AG04449 (cell line): ENCODE results near the gene MMP15.

Experiments
- CTCF ChIA-PET: fragments of 350-600 bp; formaldehyde crosslinking; extraction: SDS; loops from one replicate; lab custom pipeline; 2021; ENCODE audit warnings: antibody characterized with exemption; lab: Yijun Ruan, JAX
- POLR2A ChIA-PET: fragments of 400-600, 350-600 bp; formaldehyde crosslinking; extraction: SDS; loops from one replicate; lab custom pipeline; 2020; ENCODE audit warnings: antibody characterized with exemption, inconsistent platforms; lab: Yijun Ruan, JAX
- DNase-seq: peaks from one replicate; pipeline ENCODE4 v3.0.0-alpha.2; 2010; ENCODE audit warnings: low read depth, low spot score
- H3K4me3 ChIP-seq: 2 replicates; pipeline ENCODE4 v1.5.1; 2011; ENCODE audit warnings: low read depth, mild to moderate bottlenecking, control low read depth, low read length
- CTCF ChIP-seq: IDR thresholded peaks from one replicate; pipeline ENCODE4 v1.5.1; 2011; ENCODE audit warnings: mild to moderate bottlenecking, moderate library complexity, low read length, control low read depth, inconsistent platforms; ENCODE audit not compliant: insufficient read depth; ENCODE audit errors: missing control alignments

MMP15 gene

DNA sequence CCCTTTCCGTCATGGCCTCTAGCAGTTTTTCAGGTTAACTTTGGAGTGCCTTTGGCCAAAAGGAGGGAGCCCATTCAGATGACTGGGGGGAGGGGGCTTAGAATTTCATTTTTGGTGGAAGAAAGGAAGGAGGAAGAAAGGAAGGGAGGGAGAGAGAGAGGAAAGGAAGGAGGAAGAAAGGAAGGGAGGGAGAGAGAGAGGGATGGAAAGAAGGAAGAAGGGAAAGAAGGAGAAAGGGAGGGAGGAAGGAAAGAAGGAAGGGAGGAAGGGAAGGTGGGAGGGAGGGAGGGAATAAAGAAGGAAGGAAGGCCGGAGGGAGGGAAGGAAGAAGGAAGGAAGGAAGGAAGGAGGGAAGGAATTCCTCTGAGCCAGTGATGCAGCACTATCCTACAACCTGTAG, 25.7 kb downstream of the MMP15 start:
- ChIA-PET POLR2A (no interaction called here), CTCF (no interaction called here)
- H3K4me3 ChIP-seq = no peak overlapping the region
- no peak for TF ChIP-seq CTCF
- DNase-seq = no peak

- CTCF ChIA-PET = no interaction called here
- no peak overlapping the region for H3K4me3 ChIP-seq
- POLR2A ChIA-PET = no interaction called here
- TF ChIP-seq CTCF = no peak
- no peak for DNase-seq
Observed at GRCh38 chr16:58051821-58052603, 26.5 kb downstream of the MMP15 start.

GRCh38 chr16:58053682-58054005, 28.1 kb downstream of the MMP15 start:
- no peak for TF ChIP-seq CTCF
- no peak overlapping the region for H3K4me3 ChIP-seq
- POLR2A ChIA-PET = no interaction called here
- DNase-seq = no peak
- CTCF ChIA-PET = no interaction called here

DNA sequence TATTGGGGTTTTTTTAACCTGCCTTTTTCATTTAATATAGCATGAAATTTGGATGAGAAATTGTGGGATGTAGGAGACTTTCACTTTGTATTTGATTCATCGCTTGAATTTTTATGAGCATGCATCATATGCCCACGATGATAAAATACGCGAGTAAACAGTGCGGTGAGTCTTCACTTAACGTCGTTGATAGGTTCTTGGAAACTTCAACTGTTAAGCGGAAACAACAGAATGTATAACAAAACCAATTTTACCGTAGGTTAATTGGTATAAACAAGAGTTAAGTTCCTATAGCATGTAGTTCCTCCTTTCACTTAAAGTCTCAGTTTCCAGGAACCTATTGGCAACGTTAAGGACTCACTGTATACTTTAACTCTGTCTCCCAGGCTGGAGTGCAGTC, 28.7 kb downstream of the MMP15 start:
- no peak for TF ChIP-seq CTCF

GRCh38 chr16:58056580-58056979, 31.0 kb downstream of the MMP15 start:
- no peak for TF ChIP-seq CTCF
- DNase-seq = no peak
- CTCF ChIA-PET = no interaction called here
- POLR2A ChIA-PET = no interaction called here
- H3K4me3 ChIP-seq = no peak overlapping the region

More for the DNA sequence above, 28.7 kb downstream of the MMP15 start:
- ChIA-PET CTCF (no interaction called here), POLR2A (no interaction called here)
- no peak overlapping the region for H3K4me3 ChIP-seq
- DNase-seq = no peak

DNA sequence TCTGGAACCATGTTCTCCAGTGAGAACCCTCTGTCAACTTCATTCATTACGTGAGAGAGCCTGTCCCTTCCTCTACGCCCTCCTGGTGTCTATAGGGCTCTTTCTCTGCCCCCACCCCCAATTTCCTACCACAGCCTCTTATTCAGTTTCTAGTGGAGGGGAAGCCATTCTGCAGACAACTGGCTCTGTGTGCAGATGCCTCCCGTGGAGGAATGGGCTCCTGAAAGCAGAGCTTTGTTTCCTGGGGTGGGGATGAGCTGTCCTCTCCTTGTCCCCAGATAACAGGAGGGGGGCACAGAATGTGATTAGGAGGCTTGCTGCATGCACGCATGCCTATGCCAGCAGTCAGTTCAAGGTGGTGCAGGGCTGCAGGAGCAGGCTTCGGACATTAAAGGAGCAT, 31.6 kb downstream of the MMP15 start:
- no peak for TF ChIP-seq CTCF
- H3K4me3 ChIP-seq = no peak overlapping the region
- ChIA-PET POLR2A (no interaction called here), CTCF (interaction anchor here (0.7 kb wide), 1 partner anchor 13 kb away, joined by 3 read pairs; no protein-coding TSS in a partner anchor)
- DNase-seq = no peak
